ENCODE data around the gene KATNB1.

KATNB1 gene

GRCh38 chr16:57764341-57765159 is 29.0 kb downstream of the KATNB1 start:
- Histone ChIP-seq H3K9ac (ENCODE audit: low read depth, low read length) (no peak overlapping the region), H3K4me1 (ENCODE audit: control insufficient read depth, insufficient read depth, low read length) (peaks cover 7% of the 10 kb centered on the region; the same call in 1 of the 2 replicates), H3K9me3 (ENCODE audit: control insufficient read depth, insufficient read depth, low read length) (no peaks in the 10 kb centered on the region), H3K27me3 (ENCODE audit: control insufficient read depth, insufficient read depth, low read length) (no peaks in the 10 kb centered on the region), H3K27ac (ENCODE audit: low read depth, low read length) (no peak overlapping the region), H3K4me3 (ENCODE audit: low read depth, low read length) (no peak overlapping the region), H3K36me3 (ENCODE audit: control insufficient read depth, insufficient read depth, low read length) (no peaks in the 10 kb centered on the region)

GRCh38 chr16:57765160-57765728 is 29.7 kb downstream of the KATNB1 start:
- Histone ChIP-seq H3K36me3 (ENCODE audit: control insufficient read depth, insufficient read depth, low read length) (no peaks in the 10 kb centered on the region), H3K27ac (ENCODE audit: low read depth, low read length) (no peak overlapping the region), H3K27me3 (ENCODE audit: control insufficient read depth, insufficient read depth, low read length) (no peaks in the 10 kb centered on the region), H3K4me3 (ENCODE audit: low read depth, low read length) (no peak overlapping the region), H3K9me3 (ENCODE audit: control insufficient read depth, insufficient read depth, low read length) (no peaks in the 10 kb centered on the region), H3K4me1 (ENCODE audit: control insufficient read depth, insufficient read depth, low read length) (0 out of 2 replicates have a peak, but pooled peaks cover 2% of the 10 kb centered on the region), H3K9ac (ENCODE audit: low read depth, low read length) (no peak overlapping the region)

GRCh38 chr16:57766714-57767348 is 31.3 kb downstream of the KATNB1 start:
- Histone ChIP-seq H3K27me3 (ENCODE audit: control insufficient read depth, insufficient read depth, low read length) (no peaks in the 10 kb centered on the region), H3K9ac (ENCODE audit: low read depth, low read length) (no peak overlapping the region), H3K4me1 (ENCODE audit: control insufficient read depth, insufficient read depth, low read length) (0 out of 2 replicates have a peak, but pooled peaks cover 2% of the 10 kb centered on the region), H3K27ac (ENCODE audit: low read depth, low read length) (no peak overlapping the region), H3K9me3 (ENCODE audit: control insufficient read depth, insufficient read depth, low read length) (no peaks in the 10 kb centered on the region), H3K4me3 (ENCODE audit: low read depth, low read length) (no peak overlapping the region), H3K36me3 (ENCODE audit: control insufficient read depth, insufficient read depth, low read length) (no peaks in the 10 kb centered on the region)

- Histone ChIP-seq H3K9me3 (ENCODE audit: control insufficient read depth, insufficient read depth, low read length) (no peaks in the 10 kb centered on the region), H3K27ac (ENCODE audit: low read depth, low read length) (no peak overlapping the region), H3K9ac (ENCODE audit: low read depth, low read length) (no peak overlapping the region), H3K27me3 (ENCODE audit: control insufficient read depth, insufficient read depth, low read length) (no peaks in the 10 kb centered on the region), H3K4me1 (ENCODE audit: control insufficient read depth, insufficient read depth, low read length) (peaks cover 1% of the 10 kb centered on the region; the same call in 1 of the 2 replicates), H3K36me3 (ENCODE audit: control insufficient read depth, insufficient read depth, low read length) (no peaks in the 10 kb centered on the region), H3K4me3 (ENCODE audit: low read depth, low read length) (no peak overlapping the region)
These were observed 34.1 kb downstream of the KATNB1 start for GRCh38 chr16:57769541-57770145.

- H3K36me3 ChIP-seq (ENCODE audit: control insufficient read depth, insufficient read depth, low read length): no peaks in the 10 kb centered on the region
- peaks cover 8% of the 10 kb centered on the region for H3K4me1 ChIP-seq (ENCODE audit: control insufficient read depth, insufficient read depth, low read length)
- H3K9me3 ChIP-seq (ENCODE audit: control insufficient read depth, insufficient read depth, low read length): no peaks in the 10 kb centered on the region
These were observed 34.8 kb downstream of the KATNB1 start for GRCh38 chr16:57770361-57770760.

GRCh38 chr16:57771141-57771785 is 35.7 kb downstream of the KATNB1 start:
- Histone ChIP-seq H3K4me1 (ENCODE audit: control insufficient read depth, insufficient read depth, low read length) (peaks cover 14% of the 10 kb centered on the region), H3K4me3 (ENCODE audit: low read depth, low read length) (no peak overlapping the region), H3K9me3 (ENCODE audit: control insufficient read depth, insufficient read depth, low read length) (no peaks in the 10 kb centered on the region), H3K36me3 (ENCODE audit: control insufficient read depth, insufficient read depth, low read length) (no peaks in the 10 kb centered on the region), H3K27ac (ENCODE audit: low read depth, low read length) (no peak overlapping the region), H3K27me3 (ENCODE audit: control insufficient read depth, insufficient read depth, low read length) (no peaks in the 10 kb centered on the region), H3K9ac (ENCODE audit: low read depth, low read length) (no peak overlapping the region)

More at GRCh38 chr16:57770361-57770760, 34.8 kb downstream of the KATNB1 start:
- Histone ChIP-seq H3K4me3 (ENCODE audit: low read depth, low read length) (no peak overlapping the region), H3K27me3 (ENCODE audit: control insufficient read depth, insufficient read depth, low read length) (no peaks in the 10 kb centered on the region), H3K27ac (ENCODE audit: low read depth, low read length) (no peak overlapping the region), H3K9ac (ENCODE audit: low read depth, low read length) (no peak overlapping the region)

- Histone ChIP-seq H3K27me3 (ENCODE audit: control insufficient read depth, insufficient read depth, low read length) (no peaks in the 10 kb centered on the region), H3K4me1 (ENCODE audit: control insufficient read depth, insufficient read depth, low read length) (peaks cover 20% of the 10 kb centered on the region), H3K27ac (ENCODE audit: low read depth, low read length) (no peak overlapping the region), H3K4me3 (ENCODE audit: low read depth, low read length) (no peak overlapping the region), H3K9me3 (ENCODE audit: control insufficient read depth, insufficient read depth, low read length) (no peaks in the 10 kb centered on the region), H3K36me3 (ENCODE audit: control insufficient read depth, insufficient read depth, low read length) (no peaks in the 10 kb centered on the region), H3K9ac (ENCODE audit: low read depth, low read length) (no peak overlapping the region)
These were observed 37.4 kb downstream of the KATNB1 start for GRCh38 chr16:57773019-57773418.

GRCh38 chr16:57773655-57774295 is 38.2 kb downstream of the KATNB1 start:
- H3K27me3 ChIP-seq (ENCODE audit: control insufficient read depth, insufficient read depth, low read length): no peaks in the 10 kb centered on the region
- no peaks in the 10 kb centered on the region for H3K9me3 ChIP-seq (ENCODE audit: control insufficient read depth, insufficient read depth, low read length)
- H3K9ac ChIP-seq (ENCODE audit: low read depth, low read length): no peak overlapping the region
- peaks cover 20% of the 10 kb centered on the region for H3K4me1 ChIP-seq (ENCODE audit: control insufficient read depth, insufficient read depth, low read length)
- no peak overlapping the region for H3K4me3 ChIP-seq (ENCODE audit: low read depth, low read length)
- no peak overlapping the region for H3K27ac ChIP-seq (ENCODE audit: low read depth, low read length)
- H3K36me3 ChIP-seq (ENCODE audit: control insufficient read depth, insufficient read depth, low read length): no peaks in the 10 kb centered on the region

GRCh38 chr16:57774705-57775285 is 39.2 kb downstream of the KATNB1 start:
- Histone ChIP-seq H3K27ac (ENCODE audit: low read depth, low read length) (peak overlapping the region; percentile 55), H3K4me3 (ENCODE audit: low read depth, low read length) (no peak overlapping the region), H3K36me3 (ENCODE audit: control insufficient read depth, insufficient read depth, low read length) (no peaks in the 10 kb centered on the region), H3K4me1 (ENCODE audit: control insufficient read depth, insufficient read depth, low read length) (peaks cover 20% of the 10 kb centered on the region), H3K9me3 (ENCODE audit: control insufficient read depth, insufficient read depth, low read length) (no peaks in the 10 kb centered on the region), H3K9ac (ENCODE audit: low read depth, low read length) (no peak overlapping the region), H3K27me3 (ENCODE audit: control insufficient read depth, insufficient read depth, low read length) (no peaks in the 10 kb centered on the region)
